Mesenchymal stem cell (in vitro differentiated cells and primary cell): ENCODE measurements around the gene SLC26A4. TPM values are rescaled to one million over a fixed set of nuclear protein-coding genes. Genes with fewer than 3 reads are reported as not detected.
A peak's percentile ranks its signal among the peaks of the same experiment; 100 is the strongest.

Experiments used
- DNase-seq: peaks from one replicate; pipeline ENCODE4 v3.0.0-alpha.2; 2013
- H2AFZ ChIP-seq: one replicate; pipeline ENCODE4 v1.6.1; 2013; ENCODE audit warnings: low read depth, mild to moderate bottlenecking, control low read depth, inconsistent platforms, low read length, moderate library complexity
- H2AK5ac ChIP-seq: 2 replicates; pipeline ENCODE4 v1.6.1; 2013; ENCODE audit warnings: low read length, moderate library complexity, mild to moderate bottlenecking, inconsistent platforms; ENCODE audit not compliant: severe bottlenecking
- H2BK120ac ChIP-seq: one replicate; pipeline ENCODE4 v1.6.1; 2013; ENCODE audit warnings: low read depth, mild to moderate bottlenecking, inconsistent platforms, low read length, moderate library complexity
- H2BK12ac ChIP-seq, 2 experiments: one replicate each; pipeline ENCODE4 v1.6.1; 2013; ENCODE audit warnings: inconsistent platforms in 2 of 2, low read length in 2 of 2, mild to moderate bottlenecking in 2 of 2, moderate library complexity in 2 of 2, control low read depth in 1 of 2
- H2BK15ac ChIP-seq: one replicate; pipeline ENCODE4 v1.6.1; 2013; ENCODE audit warnings: mild to moderate bottlenecking, low read depth, inconsistent platforms; ENCODE audit not compliant: poor library complexity, severe bottlenecking
- H2BK5ac ChIP-seq: 2 replicates; pipeline ENCODE4 v1.6.1; 2013; ENCODE audit warnings: low read depth, mild to moderate bottlenecking, low read length, control low read depth, inconsistent platforms; ENCODE audit not compliant: poor library complexity, severe bottlenecking
- H3K14ac ChIP-seq, 2 experiments: one replicate each; pipeline ENCODE4 v1.6.1; 2013; ENCODE audit warnings: inconsistent platforms in 2 of 2, low read length in 2 of 2, control low read depth in 1 of 2, mild to moderate bottlenecking in 1 of 2, moderate library complexity in 1 of 2
- H3K18ac ChIP-seq, 2 experiments: one replicate each; pipeline ENCODE4 v1.6.1; 2013; ENCODE audit warnings: inconsistent platforms in 2 of 2, low read length in 2 of 2, control low read depth in 1 of 2, low read depth in 1 of 2, mild to moderate bottlenecking in 1 of 2
- H3K23ac ChIP-seq, 2 experiments: one replicate each; pipeline ENCODE4 v1.6.1; 2013; ENCODE audit warnings: inconsistent platforms in 2 of 2, low read length in 2 of 2, mild to moderate bottlenecking in 2 of 2, moderate library complexity in 2 of 2, control low read depth in 1 of 2
- H3K27ac ChIP-seq: 2 replicates; pipeline ENCODE4 v1.5.1; 2013; ENCODE audit warnings: mild to moderate bottlenecking, moderate library complexity, low read length, control low read depth, inconsistent platforms; ENCODE audit not compliant: poor library complexity, severe bottlenecking
- H3K27me3 ChIP-seq, 2 experiments: 2 replicates each; pipeline versions ENCODE4 v1.6.1 to v1.7.0; 2013; ENCODE audit warnings: low read length in 2 of 2, mild to moderate bottlenecking in 2 of 2, moderate library complexity in 2 of 2, control low read depth in 1 of 2, inconsistent platforms in 1 of 2; ENCODE audit not compliant: control insufficient read depth in 1 of 2, insufficient read depth in 1 of 2
- H3K36me3 ChIP-seq, 2 experiments: 2 replicates each; pipeline versions ENCODE4 v1.6.1 to v1.7.0; 2013; ENCODE audit warnings: low read length in 2 of 2, control low read depth in 1 of 2, inconsistent platforms in 1 of 2, low read depth in 1 of 2, mild to moderate bottlenecking in 1 of 2; ENCODE audit not compliant: insufficient read depth in 2 of 2, control insufficient read depth in 1 of 2
- H3K4ac ChIP-seq, 2 experiments: one replicate each; pipeline ENCODE4 v1.6.1; 2013; ENCODE audit warnings: inconsistent platforms in 2 of 2, low read length in 2 of 2, mild to moderate bottlenecking in 2 of 2, moderate library complexity in 2 of 2, control low read depth in 1 of 2, low read depth in 1 of 2
- H3K4me1 ChIP-seq: 2 replicates; pipeline ENCODE4 v1.6.1; 2013; ENCODE audit warnings: low read depth, low read length, control low read depth; ENCODE audit not compliant: control insufficient read depth, insufficient read depth
- H3K4me2 ChIP-seq: 2 replicates; pipeline ENCODE4 v1.6.1; 2013; ENCODE audit warnings: low read length, mild to moderate bottlenecking, inconsistent platforms; ENCODE audit not compliant: poor library complexity, severe bottlenecking
- H3K4me3 ChIP-seq, 2 experiments: 2 replicates each; pipeline versions ENCODE4 v1.5.1 to v1.7.0; 2013; ENCODE audit warnings: low read length in 2 of 2, mild to moderate bottlenecking in 2 of 2, control low read depth in 1 of 2, low read depth in 1 of 2; ENCODE audit not compliant: insufficient read depth in 1 of 2
- H3K79me1 ChIP-seq: replicated peaks from 2 replicates; pipeline ENCODE4 v1.6.1; 2013; ENCODE audit warnings: mild to moderate bottlenecking, control low read depth, low read length, inconsistent platforms; ENCODE audit not compliant: poor library complexity, severe bottlenecking
- H3K9ac ChIP-seq: 2 replicates; pipeline ENCODE4 v1.7.0; 2013; ENCODE audit warnings: mild to moderate bottlenecking, low read length, moderate library complexity
- H3K9me3 ChIP-seq: 2 replicates; pipeline ENCODE4 v1.7.0; 2013; ENCODE audit warnings: mild to moderate bottlenecking, low read length; ENCODE audit not compliant: control insufficient read depth
- H4K8ac ChIP-seq: one replicate; pipeline ENCODE4 v1.6.1; 2013; ENCODE audit warnings: inconsistent platforms, mild to moderate bottlenecking, low read length, moderate library complexity
- H4K91ac ChIP-seq: one replicate; pipeline ENCODE4 v1.6.1; 2013; ENCODE audit warnings: mild to moderate bottlenecking, low read length, inconsistent platforms
- WGBS: methylation state at CpG from one replicate; pipeline ENCODE4 v1.1.7; 2013; ENCODE audit warnings: mixed read lengths; 5-methylcytosine and 5-hydroxymethylcytosine counted together
- polyA plus RNA-seq, 2 experiments: library from polyadenylated mRNA; stranded (reverse); fragments of 200-250 nt; gene quantifications; one replicate each; pipeline ENCODE4 v1.2.3, GENCODE V29; 2013

Gene SLC26A4
- polyA plus RNA-seq (2013, experiment 1 of 2) = 0.08 TPM
- 0.08 TPM for polyA plus RNA-seq (2013, experiment 2 of 2)

DNA sequence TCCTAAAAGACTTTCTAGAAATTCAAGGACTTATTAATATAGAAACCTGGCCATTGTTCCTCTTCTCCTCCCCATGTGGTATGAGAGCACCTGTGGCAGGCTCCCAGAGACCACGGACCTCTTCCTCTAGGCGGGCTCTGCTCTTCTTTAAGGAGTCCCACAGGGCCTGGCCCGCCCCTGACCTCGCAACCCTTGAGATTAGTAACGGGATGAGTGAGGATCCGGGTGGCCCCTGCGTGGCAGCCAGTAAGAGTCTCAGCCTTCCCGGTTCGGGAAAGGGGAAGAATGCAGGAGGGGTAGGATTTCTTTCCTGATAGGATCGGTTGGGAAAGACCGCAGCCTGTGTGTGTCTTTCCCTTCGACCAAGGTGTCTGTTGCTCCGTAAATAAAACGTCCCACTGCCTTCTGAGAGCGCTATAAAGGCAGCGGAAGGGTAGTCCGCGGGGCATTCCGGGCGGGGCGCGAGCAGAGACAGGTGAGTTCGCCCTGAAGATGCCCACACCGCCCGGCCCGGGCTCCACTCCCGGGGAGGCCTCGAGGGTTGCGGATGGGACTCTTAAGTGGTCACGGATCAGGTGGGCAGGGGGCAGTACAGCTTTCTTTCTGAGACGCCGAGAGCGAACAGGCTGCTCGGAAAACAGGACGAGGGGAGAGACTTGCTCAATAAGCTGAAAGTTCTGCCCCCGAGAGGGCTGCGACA is at the start of gene SLC26A4:
SLC26A4 (plus strand) TSS at position 448 of the 700 bp plus-strand sequence. CDS start 814 bp downstream, outside the sequence.
- Histone ChIP-seq H3K4me3 (peak within 1 kb of the TSS; percentile 44 to 77), H2AK5ac (no peak within 1 kb of the TSS), H2BK15ac (no peak within 1 kb of the TSS), H4K91ac (no peak within 1 kb of the TSS), H3K27me3 (peaks cover 26 to 64% of the 10 kb centered on the region in 2 experiments), H3K79me1 (no peaks in the 10 kb centered on the region), H2AFZ (peak within 1 kb of the TSS; percentile 18), H2BK5ac (no peak within 1 kb of the TSS), H2BK120ac (no peak within 1 kb of the TSS), H3K9me3 (no peaks in the 10 kb centered on the region), H3K14ac (peak within 1 kb of the TSS in 1 of 2 experiments; percentile 26), H3K23ac (no peak within 1 kb of the TSS), H3K4me2 (peak within 1 kb of the TSS; percentile 85), H3K9ac (peak within 1 kb of the TSS; percentile 33), H2BK12ac (no peak within 1 kb of the TSS), H4K8ac (no peak within 1 kb of the TSS), H3K4ac (no peak within 1 kb of the TSS), H3K4me1 (peaks cover 16% of the 10 kb centered on the region), H3K36me3 (no peaks in the 10 kb centered on the region), H3K27ac (no peak within 1 kb of the TSS), H3K18ac (no peak within 1 kb of the TSS)
- no peak for DNase-seq
- WGBS = 5% methylated on average over 37 of the region's 37 CpGs

DNA sequence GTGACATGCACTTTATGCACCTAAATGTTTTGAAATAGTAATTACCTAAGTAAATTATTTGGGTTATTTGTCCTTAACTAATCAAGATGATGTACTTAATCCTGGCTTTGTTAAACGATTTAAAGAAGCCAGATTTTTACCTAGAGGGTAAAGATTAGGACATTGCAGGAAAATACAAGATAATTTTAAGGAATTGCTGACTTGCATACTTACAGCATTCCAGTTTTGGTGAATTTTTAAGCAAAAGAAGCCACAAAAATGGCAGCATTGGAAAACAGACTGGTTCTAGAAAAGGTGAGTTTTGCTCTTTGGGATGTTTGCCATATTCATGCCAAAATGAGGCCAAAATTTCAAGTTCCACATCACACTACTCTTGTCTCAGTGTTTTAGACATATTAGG is 47.2 kb upstream of the SLC26A4 start:
- H3K9me3 ChIP-seq = no peaks in the 10 kb centered on the region
- H2BK5ac ChIP-seq = no peak overlapping the region
- H2AK5ac ChIP-seq = no peak overlapping the region
- H3K18ac ChIP-seq = no peak overlapping the region
- H4K8ac ChIP-seq = no peak overlapping the region
- no peaks in the 10 kb centered on the region for H3K27me3 ChIP-seq
- H3K14ac ChIP-seq = no peak overlapping the region
- H3K27ac ChIP-seq = no peak overlapping the region
- H2BK12ac ChIP-seq = no peak overlapping the region
- no peak overlapping the region for H2AFZ ChIP-seq
- 94% methylated on average over 1 of the region's 1 CpG for WGBS
- peaks cover 3% of the 10 kb centered on the region for H3K4me1 ChIP-seq
- H3K36me3 ChIP-seq = peaks cover 8 to 64% of the 10 kb centered on the region in 2 experiments
- H3K9ac ChIP-seq = no peak overlapping the region
- H3K79me1 ChIP-seq = peaks cover 11% of the 10 kb centered on the region
- no peak overlapping the region for H3K4ac ChIP-seq
- no peak overlapping the region for H4K91ac ChIP-seq
- DNase-seq = no peak
- no peak overlapping the region for H2BK15ac ChIP-seq
- H3K4me2 ChIP-seq = no peak overlapping the region
- H3K23ac ChIP-seq = no peak overlapping the region
- no peak overlapping the region for H2BK120ac ChIP-seq
- no peak overlapping the region for H3K4me3 ChIP-seq

DNA sequence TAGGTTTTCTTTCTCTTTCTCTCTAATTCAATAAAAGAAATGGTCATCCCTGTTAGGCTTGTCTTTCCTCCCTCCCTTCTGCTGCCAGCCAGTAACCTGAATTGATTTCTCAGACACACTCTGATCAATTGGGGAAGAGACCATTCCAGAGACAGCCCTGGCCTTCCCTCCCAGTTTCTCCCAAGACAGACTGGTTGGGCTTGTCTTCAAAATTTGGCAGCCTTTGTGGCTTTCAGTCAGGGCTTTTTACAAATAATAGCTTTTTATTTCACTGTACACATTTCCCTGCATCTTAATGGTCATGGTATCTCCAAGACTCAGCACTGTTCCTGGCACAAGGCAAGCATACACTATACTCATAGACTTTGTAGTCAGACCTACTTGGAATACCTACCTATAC is 46.7 kb upstream of the SLC26A4 start:
- H3K9me3 ChIP-seq = no peaks in the 10 kb centered on the region

DNA sequence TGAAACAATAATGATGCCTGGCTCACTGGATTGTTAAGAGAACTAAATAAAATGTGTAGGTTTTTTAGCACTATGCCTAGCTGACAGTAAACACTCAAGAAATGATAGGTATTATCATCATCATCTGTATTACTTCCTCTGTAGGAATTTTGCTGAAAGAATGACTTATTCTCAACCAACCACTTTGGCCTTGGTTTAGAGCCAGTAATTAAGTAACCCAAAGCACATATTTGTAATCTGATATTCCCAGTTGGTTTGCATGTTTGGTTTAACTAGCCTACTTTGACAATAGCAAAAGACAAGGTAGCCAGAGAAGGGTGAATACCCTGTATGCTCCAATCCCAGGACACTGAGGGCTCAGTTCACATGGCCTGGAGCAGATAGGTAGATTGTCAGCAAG is 46.2 kb upstream of the SLC26A4 start:
- no peak overlapping the region for H3K18ac ChIP-seq
- H3K4me3 ChIP-seq = no peak overlapping the region
- no peak overlapping the region for H4K8ac ChIP-seq
- no peaks in the 10 kb centered on the region for H3K9me3 ChIP-seq
- no peak overlapping the region for H3K9ac ChIP-seq
- peaks cover 7% of the 10 kb centered on the region for H3K79me1 ChIP-seq
- peak; percentile 20 for DNase-seq
- peaks cover 3% of the 10 kb centered on the region for H3K4me1 ChIP-seq
- no peak overlapping the region for H2BK5ac ChIP-seq
- no peak overlapping the region for H3K23ac ChIP-seq
- H2AFZ ChIP-seq = no peak overlapping the region
- H2BK120ac ChIP-seq = no peak overlapping the region
- no peaks in the 10 kb centered on the region for H3K27me3 ChIP-seq
- H3K4me2 ChIP-seq = no peak overlapping the region
- H2BK12ac ChIP-seq = no peak overlapping the region
- H3K14ac ChIP-seq = no peak overlapping the region
- peaks cover 8 to 61% of the 10 kb centered on the region in 2 experiments for H3K36me3 ChIP-seq
- H3K4ac ChIP-seq = no peak overlapping the region
- H2AK5ac ChIP-seq = no peak overlapping the region
- no peak overlapping the region for H4K91ac ChIP-seq
- H2BK15ac ChIP-seq = no peak overlapping the region
- H3K27ac ChIP-seq = no peak overlapping the region

More for the DNA sequence above, 46.7 kb upstream of the SLC26A4 start:
- Histone ChIP-seq H2BK120ac (no peak overlapping the region), H3K18ac (no peak overlapping the region), H3K79me1 (peaks cover 10% of the 10 kb centered on the region), H3K14ac (no peak overlapping the region), H2AK5ac (peak overlapping the region; percentile 20), H3K4me2 (no peak overlapping the region), H3K4me3 (no peak overlapping the region), H4K91ac (no peak overlapping the region), H3K27me3 (no peaks in the 10 kb centered on the region), H3K9ac (no peak overlapping the region), H2AFZ (no peak overlapping the region), H3K27ac (peak overlapping the region; percentile 20), H2BK5ac (no peak overlapping the region), H2BK12ac (no peak overlapping the region), H4K8ac (no peak overlapping the region), H3K23ac (no peak overlapping the region), H3K4ac (no peak overlapping the region), H3K4me1 (peaks cover 3% of the 10 kb centered on the region), H2BK15ac (no peak overlapping the region), H3K36me3 (peaks cover 8 to 65% of the 10 kb centered on the region in 2 experiments)
- no peak for DNase-seq
